Body of pancreas (tissue), 4 donors: ENCODE measurements around the gene EPS15. TPM values are rescaled to one million over a fixed set of nuclear protein-coding genes. Genes with fewer than 3 reads are reported as not detected.
A peak's percentile ranks its signal among the peaks of the same experiment; 100 is the strongest.

ENCODE experiments used
- ATAC-seq: fragments of 150-250 bp; one replicate; pipeline ENCODE4 v1.9.1; 2016
- DNase-seq, 4 donors: peaks; one replicate each; pipeline ENCODE4 v3.0.0-alpha.2; 2019
- H3K27ac ChIP-seq, 4 donors: fragments of 200-600 bp; sonication (generic); 1 replicate in 3 of 4; 2 replicates in 1 of 4; pipeline versions ENCODE4 v1.5.1 to v1.6.1; 2016 to 2019; ENCODE audit warnings: mild to moderate bottlenecking in 1 of 4, mixed read lengths in 1 of 4, moderate library complexity in 1 of 4
- H3K27me3 ChIP-seq, 2 donors: fragments of 200-600 bp; sonication (generic); one replicate each; pipeline ENCODE4 v1.6.0; 2016; ENCODE audit warnings: mild to moderate bottlenecking in 1 of 2
- H3K36me3 ChIP-seq, 2 donors: fragments of 200-600 bp; sonication (generic); replicated peaks in 1 of 2; 2 replicates each; pipeline ENCODE4 v1.5.1; 2016; ENCODE audit warnings: low read depth in 2 of 2; ENCODE audit not compliant: insufficient read depth in 1 of 2
- H3K4me1 ChIP-seq: fragments of 200-600 bp; sonication (generic); one replicate; pipeline ENCODE4 v1.6.0; 2016
- H3K4me3 ChIP-seq, 2 donors: fragments of 200-600 bp; sonication (generic); 1 replicate in 1 of 2; 2 replicates in 1 of 2; pipeline ENCODE4 v1.5.1; 2016 to 2019
- H3K9me3 ChIP-seq, 3 donors: fragments of 200-600 bp; sonication (generic); 1 replicate in 2 of 3; 2 replicates in 1 of 3; pipeline ENCODE4 v1.5.1; 2016
- POLR2A ChIP-seq, 3 donors: fragments of 450-650 bp; IDR thresholded peaks; one replicate each; pipeline ENCODE4 v1.6.1; 2016; ENCODE audit warnings: antibody characterized with exemption in 3 of 3, mild to moderate bottlenecking in 2 of 3
- WGBS, 2 donors: methylation state at CpG; one replicate each; pipeline ENCODE4 v1.1.5; 2017; 5-methylcytosine and 5-hydroxymethylcytosine counted together
- intact Hi-C: fragments of 100-400 bp; cut with DNase I; formaldehyde crosslinking; loops from one replicate; pipeline ENCODE4 v1.15.1; 2023
- total RNA-seq, 2 donors: library from RNA; depleted of rRNA; stranded (reverse); fragments of >200 nt; gene quantifications; one replicate each; pipeline ENCODE4 v1.1.0, GENCODE V29; 2016
- TF ChIP-seq, protein P1 (sequence below), 7 experiments: fragments of 450-650 bp in 4 of 7; fragments of 200-600 bp in 3 of 7; sonication (generic) in 3 of 7; IDR thresholded peaks; one replicate each; pipeline ENCODE4 v1.5.1; 2016 to 2019; ENCODE audit warnings: antibody characterized with exemption in 7 of 7

Gene EPS15
- total RNA-seq, 2 donors from 2014 or later, result 37.4 to 46.8 TPM

DNA sequence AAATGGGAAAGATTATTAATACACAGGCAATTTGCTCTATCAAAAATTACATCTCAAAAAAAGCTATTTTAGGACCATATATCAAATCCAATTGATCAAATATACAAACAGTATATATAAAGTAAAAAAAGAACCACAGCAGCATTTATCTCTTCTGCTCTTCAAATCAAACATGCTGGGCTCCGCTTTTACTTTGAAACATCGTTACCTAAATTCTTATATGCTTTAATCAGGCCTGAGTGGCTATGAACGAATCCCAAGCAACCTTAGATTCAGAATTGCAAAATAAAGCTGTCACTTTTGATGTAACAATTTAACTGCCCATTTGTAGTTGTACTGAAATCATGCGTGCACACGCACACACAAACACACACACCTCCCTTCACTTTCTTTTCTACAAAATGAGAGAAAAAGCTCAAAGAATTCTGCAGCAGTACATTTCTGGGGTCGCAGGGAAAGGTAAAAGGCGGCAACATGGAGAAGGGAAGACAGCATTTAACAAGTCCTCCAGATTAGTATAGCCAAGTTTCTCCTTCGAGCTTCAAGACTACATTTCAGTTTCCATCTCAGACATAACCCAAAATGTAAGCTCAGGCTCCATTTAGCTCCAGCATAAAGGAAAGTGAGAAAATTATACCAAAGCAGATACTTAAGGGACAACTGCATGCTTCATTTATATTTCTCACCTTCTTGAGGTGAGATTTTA is 96.5 kb downstream of the EPS15 start:
- intact Hi-C loops, result no loop called here
- Histone ChIP-seq H3K27ac (no peak overlapping the region), H3K27me3 (no peaks in the 10 kb centered on the region), H3K9me3 (no peaks in the 10 kb centered on the region), H3K36me3 (no peaks in the 10 kb centered on the region), H3K4me1 (no peaks in the 10 kb centered on the region), H3K4me3 (no peak overlapping the region)
- TF ChIP-seq, protein P1, sequence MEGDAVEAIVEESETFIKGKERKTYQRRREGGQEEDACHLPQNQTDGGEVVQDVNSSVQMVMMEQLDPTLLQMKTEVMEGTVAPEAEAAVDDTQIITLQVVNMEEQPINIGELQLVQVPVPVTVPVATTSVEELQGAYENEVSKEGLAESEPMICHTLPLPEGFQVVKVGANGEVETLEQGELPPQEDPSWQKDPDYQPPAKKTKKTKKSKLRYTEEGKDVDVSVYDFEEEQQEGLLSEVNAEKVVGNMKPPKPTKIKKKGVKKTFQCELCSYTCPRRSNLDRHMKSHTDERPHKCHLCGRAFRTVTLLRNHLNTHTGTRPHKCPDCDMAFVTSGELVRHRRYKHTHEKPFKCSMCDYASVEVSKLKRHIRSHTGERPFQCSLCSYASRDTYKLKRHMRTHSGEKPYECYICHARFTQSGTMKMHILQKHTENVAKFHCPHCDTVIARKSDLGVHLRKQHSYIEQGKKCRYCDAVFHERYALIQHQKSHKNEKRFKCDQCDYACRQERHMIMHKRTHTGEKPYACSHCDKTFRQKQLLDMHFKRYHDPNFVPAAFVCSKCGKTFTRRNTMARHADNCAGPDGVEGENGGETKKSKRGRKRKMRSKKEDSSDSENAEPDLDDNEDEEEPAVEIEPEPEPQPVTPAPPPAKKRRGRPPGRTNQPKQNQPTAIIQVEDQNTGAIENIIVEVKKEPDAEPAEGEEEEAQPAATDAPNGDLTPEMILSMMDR (IDR thresholded peaks at IDR 0.05), result no peak
- no peak for TF ChIP-seq POLR2A (IDR thresholded peaks at IDR 0.05)
- ATAC-seq, result no peak
- DNase-seq, result no peak
- WGBS, 2 donors, result 76 to 83% methylated on average over 8 of the region's 8 CpGs

DNA sequence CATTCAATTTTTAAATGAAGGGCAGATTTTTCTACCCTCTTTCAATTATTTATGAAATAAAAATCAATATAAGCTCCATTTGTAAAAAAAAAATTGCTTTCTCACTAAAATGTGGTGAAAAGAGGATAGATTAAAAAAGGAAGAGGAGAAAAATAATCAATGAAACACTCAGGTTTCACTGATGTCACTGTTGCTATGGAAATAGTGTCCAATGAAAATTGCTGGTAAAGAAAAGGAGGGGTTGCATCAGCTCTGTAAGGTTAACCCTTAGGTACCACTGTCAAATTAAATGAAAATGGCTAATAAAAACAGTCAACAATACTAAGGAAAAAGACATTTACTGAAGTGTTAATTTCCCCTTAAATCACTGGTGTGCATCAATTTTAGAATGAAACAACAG is 97.1 kb downstream of the EPS15 start:
- peak; percentile 67 for ATAC-seq
- H3K4me3 ChIP-seq, result no peak overlapping the region
- H3K4me1 ChIP-seq, result no peaks in the 10 kb centered on the region
- H3K27me3 ChIP-seq, result no peaks in the 10 kb centered on the region
- intact Hi-C loops, result no loop called here
- H3K27ac ChIP-seq, result no peak overlapping the region
- H3K36me3 ChIP-seq, result no peaks in the 10 kb centered on the region
- TF ChIP-seq, protein P1 (IDR thresholded peaks at IDR 0.05), result no peak
- no peak for TF ChIP-seq POLR2A (IDR thresholded peaks at IDR 0.05)
- no peaks in the 10 kb centered on the region for H3K9me3 ChIP-seq
- DNase-seq, result no peak

DNA sequence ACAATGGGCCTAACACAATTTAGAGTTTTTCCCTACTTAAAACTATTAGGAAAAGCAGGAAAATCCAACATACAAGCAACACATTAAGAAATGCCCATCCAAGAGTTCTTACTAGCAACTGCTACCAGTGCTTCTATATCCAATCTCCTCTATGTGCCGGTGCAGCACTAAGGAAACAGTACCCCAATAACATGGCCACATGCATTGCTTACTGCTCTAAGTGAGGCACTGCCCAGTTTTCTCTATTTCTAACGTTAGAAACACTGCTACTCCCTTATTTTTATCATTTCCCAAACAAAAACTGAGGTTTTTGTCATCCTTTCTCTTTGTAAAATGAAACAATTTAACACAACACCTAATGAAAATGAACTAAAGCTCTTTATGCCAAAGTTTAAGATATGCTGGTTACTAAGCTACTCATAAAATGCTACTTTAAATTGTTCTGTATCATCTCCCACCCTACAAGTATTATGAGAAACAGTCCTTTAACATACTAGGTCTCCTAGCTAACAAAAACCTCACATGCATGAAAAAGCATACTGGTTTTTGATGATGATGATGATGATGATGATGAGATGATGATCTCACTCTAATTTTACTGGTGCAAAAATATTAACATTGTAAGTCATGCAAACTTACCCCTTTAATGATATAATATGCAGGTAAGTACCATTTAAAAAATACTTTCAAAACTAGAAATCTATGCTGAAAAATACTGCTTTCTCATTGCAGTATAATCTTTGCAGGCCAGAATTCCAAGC is 98.0 kb downstream of the EPS15 start:
- WGBS, 2 donors, result 75 to 89% methylated on average over 2 of the region's 2 CpGs
- ATAC-seq (no peak), DNase-seq (no peak)
- H3K36me3 ChIP-seq, result no peaks in the 10 kb centered on the region
- H3K27ac ChIP-seq, result no peak overlapping the region
- H3K4me3 ChIP-seq, result no peak overlapping the region
- TF ChIP-seq POLR2A (IDR thresholded peaks at IDR 0.05), result no peak
- TF ChIP-seq, protein P1 (IDR thresholded peaks at IDR 0.05), result no peak
- intact Hi-C loops, result no loop called here
- no peaks in the 10 kb centered on the region for H3K4me1 ChIP-seq
- no peaks in the 10 kb centered on the region for H3K27me3 ChIP-seq
- no peaks in the 10 kb centered on the region for H3K9me3 ChIP-seq

DNA sequence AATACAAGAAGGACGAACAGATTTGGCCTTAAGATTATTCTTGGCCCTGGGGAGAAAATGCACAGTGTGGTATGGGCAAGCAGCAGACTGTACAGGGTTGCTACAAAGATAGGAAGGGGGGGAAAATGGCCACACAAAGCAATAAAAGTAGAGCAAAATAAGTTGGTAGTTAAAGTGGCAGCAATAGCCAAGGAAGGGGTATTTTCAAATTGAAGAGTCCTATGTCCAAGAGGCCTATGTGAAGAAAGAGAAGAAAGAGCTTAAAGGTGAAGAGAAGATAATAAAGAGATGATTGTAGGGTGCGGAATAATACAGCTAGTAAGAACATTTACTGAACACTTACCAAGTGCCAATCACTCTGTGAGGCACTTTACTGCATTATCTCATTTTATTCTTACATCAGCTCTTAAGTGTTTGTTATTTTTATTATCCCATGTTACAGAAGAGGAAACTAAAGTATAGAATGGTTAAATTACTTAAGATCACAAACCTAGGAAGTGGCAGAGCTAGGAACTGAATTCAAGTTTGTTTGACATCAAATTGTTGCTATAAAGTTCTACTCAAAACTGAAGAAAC is 100.6 kb downstream of the EPS15 start:
- H3K36me3 ChIP-seq, result no peaks in the 10 kb centered on the region
- H3K9me3 ChIP-seq, result no peaks in the 10 kb centered on the region
- H3K4me1 ChIP-seq, result no peaks in the 10 kb centered on the region
- TF ChIP-seq POLR2A (IDR thresholded peaks at IDR 0.05), result no peak
- TF ChIP-seq, protein P1 (IDR thresholded peaks at IDR 0.05), result no peak
- ATAC-seq, result no peak
- no peaks in the 10 kb centered on the region for H3K27me3 ChIP-seq
- intact Hi-C loops, result no loop called here
- H3K4me3 ChIP-seq, result no peak overlapping the region
- DNase-seq, result no peak
- no peak overlapping the region for H3K27ac ChIP-seq
- 87 to 88% methylated on average over 2 of the region's 2 CpGs for WGBS, 2 donors
